ENCODE measurements around the gene S100P.

Gene S100P

DNA sequence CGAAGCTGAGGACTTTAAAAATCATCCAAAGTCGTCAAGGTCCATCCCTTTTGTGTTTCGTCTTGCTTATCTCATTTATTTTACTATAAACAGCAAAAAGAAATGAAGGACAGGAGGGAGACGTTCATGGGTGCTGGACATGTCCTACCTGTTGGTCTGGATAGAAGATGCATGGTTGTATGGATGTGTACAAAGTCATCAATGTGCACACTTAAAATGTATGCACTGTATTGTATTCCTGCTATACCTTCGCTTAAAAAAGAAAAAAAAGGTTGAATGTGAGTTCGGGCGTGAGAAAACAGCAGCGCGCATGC is 22.0 kb downstream of the S100P start:
- Histone ChIP-seq H3K4me2 (ENCODE audit: insufficient read depth, low read length) (peak overlapping the region; percentile 97), H3K27me3 (ENCODE audit: insufficient read depth, low read length, poor library complexity) (no peaks in the 10 kb centered on the region), H3K4me3 (ENCODE audit: low read depth in 1 of 2, low read length in 2 of 2) (peak overlapping the region; percentile 2 to 93; a peak in 3 of 4 replicates), H3K4me1 (ENCODE audit: insufficient read depth, low read length) (peaks cover 37% of the 10 kb centered on the region), H4K20me1 (ENCODE audit: insufficient read depth, low read length) (peaks cover 21% of the 10 kb centered on the region), H3K79me2 (ENCODE audit: insufficient read depth, low read length) (peaks cover 21% of the 10 kb centered on the region), H3K9ac (ENCODE audit: low read depth, low read length) (peak overlapping the region; percentile 90), H2AFZ (ENCODE audit: low read depth, low read length) (peak overlapping the region; percentile 93), H3K9me3 (ENCODE audit: insufficient read depth, low read length, severe bottlenecking) (no peaks in the 10 kb centered on the region), H3K27ac (ENCODE audit: low read length) (peak overlapping the region; percentile 78), H3K36me3 (ENCODE audit: insufficient read depth, low read length) (no peaks in the 10 kb centered on the region; the same call in 1 of the 2 replicates)
- TF ChIP-seq CTCF (IDR thresholded peaks at IDR 0.05; ENCODE audit: borderline replicate concordance, extremely low read depth, low read length, poor library complexity, severe bottlenecking) (no peak), EZH2 (IDR thresholded peaks at IDR 0.05; ENCODE audit: borderline replicate concordance, low read depth, low read length, severe bottlenecking) (no peak)
- no peak for ATAC-seq (ENCODE audit: insufficient read depth, low read depth)
- no peak for DNase-seq

- peak; percentile 82 for ATAC-seq (ENCODE audit: insufficient read depth, low read depth)
- peaks cover 21% of the 10 kb centered on the region for H3K79me2 ChIP-seq (ENCODE audit: insufficient read depth, low read length)
- H3K4me2 ChIP-seq (ENCODE audit: insufficient read depth, low read length): peak within 1 kb of the TSS; percentile 97
- TF ChIP-seq EZH2 (IDR thresholded peaks at IDR 0.05; ENCODE audit: borderline replicate concordance, low read depth, low read length, severe bottlenecking) (no peak), CTCF (IDR thresholded peaks at IDR 0.05; ENCODE audit: borderline replicate concordance, extremely low read depth, low read length, poor library complexity, severe bottlenecking) (peak; percentile 4)
- peak; percentile 91 for DNase-seq
- peak within 1 kb of the TSS; percentile 93 for H2AFZ ChIP-seq (ENCODE audit: low read depth, low read length)
- peak within 1 kb of the TSS; percentile 78 for H3K27ac ChIP-seq (ENCODE audit: low read length)
- no peaks in the 10 kb centered on the region; the same call in 1 of the 2 replicates for H3K36me3 ChIP-seq (ENCODE audit: insufficient read depth, low read length)
- peaks cover 35% of the 10 kb centered on the region for H3K4me1 ChIP-seq (ENCODE audit: insufficient read depth, low read length)
- H3K9me3 ChIP-seq (ENCODE audit: insufficient read depth, low read length, severe bottlenecking): no peaks in the 10 kb centered on the region
- H3K9ac ChIP-seq (ENCODE audit: low read depth, low read length): peak within 1 kb of the TSS; percentile 90
- H3K27me3 ChIP-seq (ENCODE audit: insufficient read depth, low read length, poor library complexity): no peaks in the 10 kb centered on the region
- peaks cover 21% of the 10 kb centered on the region for H4K20me1 ChIP-seq (ENCODE audit: insufficient read depth, low read length)
- H3K4me3 ChIP-seq (ENCODE audit: low read depth in 1 of 2, low read length in 2 of 2): peak within 1 kb of the TSS; percentile 76 to 93
Measured at GRCh38 chr4:6716018-6716911, 22.6 kb downstream of the S100P start, which contains the start of gene BLOC1S4. TSS of gene BLOC1S4 (plus strand) at chr4:6716174. CDS start at chr4:6716210, 36 bp downstream.

DNA sequence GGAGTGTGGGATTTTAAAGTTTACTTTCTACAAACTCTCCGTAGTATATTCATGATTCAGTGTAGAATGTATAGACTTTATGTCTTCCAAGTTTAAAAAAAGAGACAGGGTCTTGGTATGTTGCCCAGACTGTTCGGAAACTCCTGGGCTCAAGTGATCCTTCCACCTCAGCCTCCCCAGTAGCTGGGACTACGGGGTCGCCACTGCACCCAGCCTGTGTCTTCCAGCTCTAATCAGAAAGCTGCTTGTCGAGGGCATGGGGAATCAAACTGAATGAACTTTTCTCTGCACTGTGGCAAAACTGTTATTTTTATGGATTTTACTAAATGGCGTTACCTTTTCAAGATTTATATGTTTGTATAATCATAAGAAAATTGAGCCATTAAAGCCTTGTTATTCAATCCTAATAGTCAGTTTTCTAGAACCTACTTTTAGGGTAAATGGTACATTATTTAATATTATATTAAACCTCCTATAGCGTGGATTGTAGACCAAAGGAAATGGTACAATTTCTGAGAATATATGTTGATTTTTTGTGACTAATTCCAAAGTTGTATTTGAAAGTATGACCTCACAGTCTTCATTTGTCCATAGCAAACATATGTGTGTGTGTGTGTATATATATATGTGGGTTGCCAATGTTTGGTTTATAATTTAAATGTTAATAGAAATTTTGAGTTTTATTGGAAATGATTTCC is 23.4 kb downstream of the S100P start:
- Histone ChIP-seq H3K4me1 (ENCODE audit: insufficient read depth, low read length) (peaks cover 35% of the 10 kb centered on the region), H2AFZ (ENCODE audit: low read depth, low read length) (peak overlapping the region; percentile 93; the same call in 1 of the 2 replicates), H3K36me3 (ENCODE audit: insufficient read depth, low read length) (no peaks in the 10 kb centered on the region; the same call in 1 of the 2 replicates), H3K79me2 (ENCODE audit: insufficient read depth, low read length) (peaks cover 21% of the 10 kb centered on the region), H3K9me3 (ENCODE audit: insufficient read depth, low read length, severe bottlenecking) (no peaks in the 10 kb centered on the region), H3K9ac (ENCODE audit: low read depth, low read length) (peak overlapping the region; percentile 90), H3K27ac (ENCODE audit: low read length) (peak overlapping the region; percentile 78), H3K4me3 (ENCODE audit: low read depth in 1 of 2, low read length in 2 of 2) (peak overlapping the region; percentile 76 to 93), H4K20me1 (ENCODE audit: insufficient read depth, low read length) (peaks cover 21% of the 10 kb centered on the region), H3K4me2 (ENCODE audit: insufficient read depth, low read length) (peak overlapping the region; percentile 97), H3K27me3 (ENCODE audit: insufficient read depth, low read length, poor library complexity) (no peaks in the 10 kb centered on the region)
- no peak for TF ChIP-seq EZH2 (IDR thresholded peaks at IDR 0.05; ENCODE audit: borderline replicate concordance, low read depth, low read length, severe bottlenecking)
- ATAC-seq (ENCODE audit: insufficient read depth, low read depth) (peak; percentile 42; the same call in 2 of the 3 replicates), DNase-seq (peak; percentile 28)

All from DND-41 (cell line).